Hindlimb muscle (tissue), 1 donor: ENCODE data around the gene AP2A2. TPM values are rescaled to one million over a fixed set of nuclear protein-coding genes. Genes with fewer than 3 reads are reported as not detected.

Source experiments
- DNase-seq: peaks from one replicate; pipeline ENCODE4 v3.0.0-alpha.2; 2013
- polyA plus RNA-seq: library from polyadenylated mRNA; unstranded; fragments of 120-200 nt; gene quantifications from one replicate; pipeline ENCODE4 v1.2.1, GENCODE V29; 2013; ENCODE audit not compliant: insufficient read length

Gene AP2A2
- polyA plus RNA-seq, 1 donor = 49.7 TPM

- DNase-seq = no peak
Measured at GRCh38 chr11:976431-977160, 50.9 kb downstream of the AP2A2 start.

- no peak for DNase-seq
Measured at GRCh38 chr11:977830-978720, 52.4 kb downstream of the AP2A2 start.

GRCh38 chr11:978781-979180, 53.1 kb downstream of the AP2A2 start:
- DNase-seq = no peak

GRCh38 chr11:980438-981357, 55.0 kb downstream of the AP2A2 start:
- DNase-seq = peak; percentile 18

- DNase-seq = no peak
Measured at GRCh38 chr11:981764-982163, 56.1 kb downstream of the AP2A2 start.

GRCh38 chr11:984546-984945, 58.9 kb downstream of the AP2A2 start:
- DNase-seq = no peak

GRCh38 chr11:985406-985805, 59.7 kb downstream of the AP2A2 start:
- DNase-seq = no peak

GRCh38 chr11:985848-986247, 60.2 kb downstream of the AP2A2 start:
- DNase-seq = no peak

- DNase-seq = no peak
Measured at GRCh38 chr11:986270-986951, 60.7 kb downstream of the AP2A2 start.

- no peak for DNase-seq
Measured at GRCh38 chr11:986952-987305, 61.3 kb downstream of the AP2A2 start.

- no peak for DNase-seq
Measured at GRCh38 chr11:987671-988070, 62.0 kb downstream of the AP2A2 start.

GRCh38 chr11:990101-990500, 64.4 kb downstream of the AP2A2 start:
- no peak for DNase-seq

- DNase-seq = no peak
Measured at GRCh38 chr11:991034-991433, 65.4 kb downstream of the AP2A2 start.

GRCh38 chr11:991711-992307, 66.1 kb downstream of the AP2A2 start:
- no peak for DNase-seq

- no peak for DNase-seq
Measured at GRCh38 chr11:992577-992976, 66.9 kb downstream of the AP2A2 start.

GRCh38 chr11:993632-994167, 68.0 kb downstream of the AP2A2 start:
- no peak for DNase-seq

- DNase-seq = no peak
Measured at GRCh38 chr11:995044-995751, 69.5 kb downstream of the AP2A2 start.

GRCh38 chr11:995752-996420, 70.2 kb downstream of the AP2A2 start:
- DNase-seq = no peak

- no peak for DNase-seq
Measured at GRCh38 chr11:996681-997080, 71.0 kb downstream of the AP2A2 start.

GRCh38 chr11:997907-998306, 72.2 kb downstream of the AP2A2 start:
- DNase-seq = no peak
